Measurements from ENCODE around the gene PARP12. TPM values are rescaled to one million over a fixed set of nuclear protein-coding genes. Genes with fewer than 3 reads are reported as not detected.

Gene PARP12
- total and polyA plus RNA-seq, 10 of the 15 experiments (the other 5 are each of a cell fraction or from before 2014, with no cell fraction given), result 0.98 to 51.8 (median 18.0) TPM

GRCh38 chr7:140003913-140004382 is 58.8 kb downstream of the PARP12 start (continued):
- TF ChIP-seq, protein P1, sequence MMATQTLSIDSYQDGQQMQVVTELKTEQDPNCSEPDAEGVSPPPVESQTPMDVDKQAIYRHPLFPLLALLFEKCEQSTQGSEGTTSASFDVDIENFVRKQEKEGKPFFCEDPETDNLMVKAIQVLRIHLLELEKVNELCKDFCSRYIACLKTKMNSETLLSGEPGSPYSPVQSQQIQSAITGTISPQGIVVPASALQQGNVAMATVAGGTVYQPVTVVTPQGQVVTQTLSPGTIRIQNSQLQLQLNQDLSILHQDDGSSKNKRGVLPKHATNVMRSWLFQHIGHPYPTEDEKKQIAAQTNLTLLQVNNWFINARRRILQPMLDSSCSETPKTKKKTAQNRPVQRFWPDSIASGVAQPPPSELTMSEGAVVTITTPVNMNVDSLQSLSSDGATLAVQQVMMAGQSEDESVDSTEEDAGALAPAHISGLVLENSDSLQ (IDR thresholded peaks at IDR 0.05), result 0 out of 2 replicates have a peak, but pooled peaks have one; percentile 12
- peak; percentile 86 for TF ChIP-seq RAD21 (IDR thresholded peaks at IDR 0.05; ENCODE audit: insufficient read depth, low read depth, low read length)
- TF ChIP-seq YY1 (IDR thresholded peaks at IDR 0.05; ENCODE audit: low read depth, low read length), result 0 out of 2 replicates have a peak, but pooled peaks have one; percentile 45
- TF ChIP-seq ZZZ3 (IDR thresholded peaks at IDR 0.05; ENCODE audit: control insufficient read depth, insufficient read length, low read depth), result no peak

- intact Hi-C loops (cut with micrococcal nuclease; ENCODE audit: unreplicated experiment) (loop anchor here (5.0 kb wide), 3 partner anchors 173 to 383 kb away; partner anchors contain the start of gene TBXAS1), in situ Hi-C loops (cut with MboI) (loop anchor here (5.0 kb wide), 4 partner anchors 228 to 563 kb away; no protein-coding TSS in a partner anchor)
- no peak for FAIRE-seq
- ChIA-PET RAD21 (ENCODE audit: unreplicated experiment) (interaction anchor here (1.4 to 10.0 kb wide), 4 partner anchors 84 to 399 kb away, joined by 3 to 135 read pairs (median 8); no protein-coding TSS in a partner anchor), SMC1A (ENCODE audit: uncharacterized antibody, unreplicated experiment) (interaction anchor here (0.7 to 10.9 kb wide), 10 partner anchors 64 to 399 kb away, joined by 3 to 121 read pairs (median 4); no protein-coding TSS in a partner anchor), POLR2A (interaction anchor here (0.6 to 1.0 kb wide), 2 partner anchors 85 to 354 kb away, joined by 3 read pairs; no protein-coding TSS in a partner anchor), CTCF (interaction anchor here (0.7 to 10.2 kb wide), 12 partner anchors 19 to 566 kb away, joined by 3 to 225 read pairs (median 4); no protein-coding TSS in a partner anchor)
- no peak for ATAC-seq
- H3K4me1 ChIP-seq (ENCODE audit: control insufficient read depth, insufficient read depth, low read length), result no peaks in the 10 kb centered on the region
- H3K27me3 ChIP-seq (replicated peaks in 1 of 2; ENCODE audit: control insufficient read depth in 2 of 2, insufficient read depth in 2 of 2, low read length in 1 of 2), result no peaks in the 10 kb centered on the region
- BruUV-seq (replicated peaks), result no TSS peak
- WGBS (ENCODE audit: insufficient coverage, insufficient replicate concordance, low lambda C conversion rate, missing lambda C conversion rate), result 88% methylated on average over 6 of the region's 6 CpGs
- H3K9me3 ChIP-seq (replicated peaks; ENCODE audit: control insufficient read depth, insufficient read depth, low read length), result no peaks in the 10 kb centered on the region
- H4K20me1 ChIP-seq (ENCODE audit: control insufficient read depth, insufficient read depth), result no peaks in the 10 kb centered on the region
- H3K9ac ChIP-seq (ENCODE audit: control insufficient read depth, insufficient read depth, low read length), result no peak overlapping the region
- TF ChIP-seq TBL1XR1 (IDR thresholded peaks at IDR 0.05; ENCODE audit: low read depth, low read length) (no peak), ZBTB33 (IDR thresholded peaks at IDR 0.05) (peak; percentile 79; the same call in 1 of the 2 replicates)
- no peak overlapping the region for H3K4me2 ChIP-seq (ENCODE audit: control insufficient read depth, insufficient read depth)
- no peak overlapping the region for H3K27ac ChIP-seq (ENCODE audit: control insufficient read depth, insufficient read depth)
- no peak overlapping the region for H2AFZ ChIP-seq (ENCODE audit: control insufficient read depth, low read depth, low read length)
- no peak overlapping the region for H3K4me3 ChIP-seq
- no peaks in the 10 kb centered on the region for H3K79me2 ChIP-seq (ENCODE audit: control insufficient read depth, insufficient read depth, low read length)
- no peaks in the 10 kb centered on the region for H3K36me3 ChIP-seq (ENCODE audit: control insufficient read depth in 2 of 2, insufficient read depth in 2 of 2, low read length in 1 of 2)
- DNase-seq (ENCODE audit: low read depth, low spot score), result no peak
These were observed 62.0 kb downstream of the PARP12 start for GRCh38 chr7:140000666-140001268.
